Choroid plexus epithelial cell (primary cell): ENCODE results near the gene TMEM131.

ENCODE experiments used
- DNase-seq: peaks from one replicate; pipeline ENCODE4 v3.0.0-alpha.2; 2010; ENCODE audit warnings: low read depth
- H3K4me3 ChIP-seq: 2 replicates; pipeline ENCODE4 v1.5.1; 2011; ENCODE audit warnings: low read depth, mild to moderate bottlenecking, control low read depth, low read length, moderate library complexity
- TF ChIP-seq, protein P1 (sequence below): conservative IDR thresholded peaks from 2 replicates; pipeline ENCODE4 v1.5.1; 2011; ENCODE audit warnings: low read depth, mild to moderate bottlenecking, control low read depth, inconsistent platforms, low read length, moderate library complexity

The TMEM131 gene

DNA sequence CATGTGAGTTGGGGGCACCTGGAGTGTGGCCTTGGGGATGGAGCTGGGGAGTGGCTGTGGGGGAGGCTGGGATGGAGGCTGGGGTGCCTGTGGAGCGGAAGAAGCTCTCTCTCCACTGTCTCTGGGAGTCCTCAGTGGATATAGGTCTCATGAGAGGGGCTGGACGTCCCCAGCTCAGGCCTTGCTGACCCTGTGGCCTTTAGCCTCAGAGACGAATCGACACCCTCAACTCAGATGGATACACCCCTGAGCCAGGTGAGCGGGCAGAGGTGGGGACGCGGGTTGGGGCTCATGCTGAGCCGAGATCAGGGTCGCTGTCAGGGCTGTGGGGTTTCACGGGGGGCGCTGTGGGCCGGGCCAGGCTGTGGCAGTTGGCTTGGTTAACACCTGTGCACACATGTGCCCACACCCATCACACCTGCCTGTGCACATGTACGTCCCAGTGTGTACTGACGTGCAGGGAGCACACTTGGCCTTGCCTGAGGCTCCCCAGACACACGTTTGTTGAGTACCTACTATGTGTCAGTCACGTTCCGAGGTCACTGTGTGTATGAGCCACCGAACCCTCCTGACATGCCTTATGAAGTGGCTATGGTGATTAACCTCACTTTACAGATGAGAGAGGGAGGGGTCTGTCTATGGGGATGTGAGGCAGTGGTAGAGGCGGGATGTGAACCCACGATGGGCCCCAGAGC lies 262.3 kb downstream of the TMEM131 start:
- H3K4me3 ChIP-seq, result no peak overlapping the region
- DNase-seq, result no peak
- TF ChIP-seq, protein P1, sequence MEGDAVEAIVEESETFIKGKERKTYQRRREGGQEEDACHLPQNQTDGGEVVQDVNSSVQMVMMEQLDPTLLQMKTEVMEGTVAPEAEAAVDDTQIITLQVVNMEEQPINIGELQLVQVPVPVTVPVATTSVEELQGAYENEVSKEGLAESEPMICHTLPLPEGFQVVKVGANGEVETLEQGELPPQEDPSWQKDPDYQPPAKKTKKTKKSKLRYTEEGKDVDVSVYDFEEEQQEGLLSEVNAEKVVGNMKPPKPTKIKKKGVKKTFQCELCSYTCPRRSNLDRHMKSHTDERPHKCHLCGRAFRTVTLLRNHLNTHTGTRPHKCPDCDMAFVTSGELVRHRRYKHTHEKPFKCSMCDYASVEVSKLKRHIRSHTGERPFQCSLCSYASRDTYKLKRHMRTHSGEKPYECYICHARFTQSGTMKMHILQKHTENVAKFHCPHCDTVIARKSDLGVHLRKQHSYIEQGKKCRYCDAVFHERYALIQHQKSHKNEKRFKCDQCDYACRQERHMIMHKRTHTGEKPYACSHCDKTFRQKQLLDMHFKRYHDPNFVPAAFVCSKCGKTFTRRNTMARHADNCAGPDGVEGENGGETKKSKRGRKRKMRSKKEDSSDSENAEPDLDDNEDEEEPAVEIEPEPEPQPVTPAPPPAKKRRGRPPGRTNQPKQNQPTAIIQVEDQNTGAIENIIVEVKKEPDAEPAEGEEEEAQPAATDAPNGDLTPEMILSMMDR, result no peak

DNA sequence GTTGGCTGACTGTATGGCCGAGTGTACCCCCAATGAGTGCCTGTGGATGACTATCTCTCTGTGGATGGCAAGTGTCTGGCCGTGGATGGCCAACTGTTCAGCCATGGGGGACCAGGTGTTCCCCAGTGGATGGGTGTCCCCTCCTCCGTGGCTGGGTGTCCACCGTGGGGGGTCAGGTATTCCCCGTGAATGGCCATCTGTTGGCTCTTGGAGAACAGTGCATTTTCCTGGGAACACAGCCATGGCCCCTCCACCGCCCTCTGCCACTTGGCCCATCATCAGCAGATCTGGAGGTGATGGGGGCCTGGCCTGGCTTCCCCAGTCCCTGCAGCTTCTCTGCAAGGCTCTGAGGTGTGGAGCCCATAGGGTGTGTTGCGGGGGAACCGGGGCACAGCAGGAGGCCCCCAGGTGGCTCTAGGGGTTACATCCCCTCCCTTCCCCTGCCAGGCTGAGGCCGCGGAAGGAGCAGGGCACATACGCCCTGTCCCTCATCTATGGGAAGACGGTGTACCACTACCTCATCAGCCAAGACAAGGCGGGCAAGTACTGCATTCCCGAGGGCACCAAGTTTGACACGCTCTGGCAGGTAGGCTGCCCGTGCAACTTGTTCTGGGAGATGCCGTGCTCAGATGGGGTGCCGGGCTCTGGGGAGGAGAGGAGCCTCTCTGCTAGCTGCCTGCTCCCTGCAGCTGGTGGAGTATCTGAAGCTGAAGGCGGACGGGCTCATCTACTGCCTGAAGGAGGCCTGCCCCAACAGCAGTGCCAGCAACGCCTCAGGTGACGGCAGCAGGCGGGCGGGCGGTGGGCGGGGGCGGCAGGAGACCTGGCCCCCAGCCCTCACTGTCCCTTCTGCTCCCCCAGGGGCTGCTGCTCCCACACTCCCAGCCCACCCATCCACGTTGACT lies 263.1 kb downstream of the TMEM131 start:
- no peak for DNase-seq
- H3K4me3 ChIP-seq, result no peak overlapping the region
- TF ChIP-seq, protein P1, result no peak

DNA sequence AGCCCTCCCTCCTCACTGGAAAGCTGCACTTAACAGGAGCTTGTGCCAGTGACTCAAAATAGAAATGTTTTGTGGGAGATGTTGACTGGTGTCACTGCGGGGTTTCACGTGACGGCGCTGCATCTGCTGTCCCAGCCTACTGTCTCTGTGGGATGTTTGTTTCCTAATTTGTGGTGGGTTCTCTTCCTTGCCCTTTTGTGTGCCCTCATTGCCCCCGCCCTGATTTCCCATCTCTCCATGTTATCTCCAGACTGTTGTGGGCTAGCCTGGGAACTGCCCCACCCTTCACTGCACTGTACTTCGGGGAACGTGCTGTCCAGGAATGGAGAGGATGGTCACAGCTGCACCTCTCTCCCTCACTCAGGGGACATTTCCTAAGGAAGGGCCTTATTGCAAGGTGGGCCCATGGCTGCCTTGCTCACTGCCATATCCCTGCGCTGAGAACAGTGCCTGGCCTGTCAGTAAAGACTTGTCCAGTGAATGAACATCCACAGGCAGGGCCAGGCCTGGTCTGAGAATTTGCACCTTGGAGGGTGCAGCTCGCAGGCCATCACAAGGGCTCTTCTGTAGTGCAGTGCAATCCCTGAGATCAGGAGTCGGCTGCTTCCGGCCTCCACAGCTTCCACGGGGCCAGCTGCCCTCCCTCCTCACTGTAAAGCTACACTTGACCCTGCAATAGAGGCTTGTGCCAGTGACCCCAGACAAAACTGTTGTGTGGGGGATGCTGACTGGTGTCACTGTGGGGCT lies 264.3 kb downstream of the TMEM131 start:
- TF ChIP-seq, protein P1, result no peak
- no peak overlapping the region for H3K4me3 ChIP-seq
- DNase-seq, result no peak

DNA sequence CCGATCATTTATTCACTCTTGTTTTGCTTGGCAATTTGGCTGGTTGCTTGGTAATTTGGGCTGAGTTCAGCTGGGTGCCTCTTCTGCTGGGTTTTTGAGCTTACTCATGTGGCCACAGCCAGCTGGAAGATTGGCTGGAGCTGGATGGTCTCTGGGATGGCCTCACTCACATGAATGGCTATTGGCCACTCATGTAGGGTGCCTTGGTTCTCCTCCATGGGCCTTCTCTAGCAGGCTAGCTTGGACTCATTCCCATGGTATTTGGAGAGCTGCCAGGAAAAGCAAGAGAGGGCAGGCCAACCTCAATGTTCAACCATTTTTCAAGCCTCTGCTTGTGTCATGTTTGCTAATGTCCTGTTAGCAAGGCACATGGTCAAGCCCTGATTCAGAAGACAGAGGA lies 265.5 kb downstream of the TMEM131 start:
- no peak overlapping the region for H3K4me3 ChIP-seq
- TF ChIP-seq, protein P1, result no peak
- peak; percentile 58 for DNase-seq

DNA sequence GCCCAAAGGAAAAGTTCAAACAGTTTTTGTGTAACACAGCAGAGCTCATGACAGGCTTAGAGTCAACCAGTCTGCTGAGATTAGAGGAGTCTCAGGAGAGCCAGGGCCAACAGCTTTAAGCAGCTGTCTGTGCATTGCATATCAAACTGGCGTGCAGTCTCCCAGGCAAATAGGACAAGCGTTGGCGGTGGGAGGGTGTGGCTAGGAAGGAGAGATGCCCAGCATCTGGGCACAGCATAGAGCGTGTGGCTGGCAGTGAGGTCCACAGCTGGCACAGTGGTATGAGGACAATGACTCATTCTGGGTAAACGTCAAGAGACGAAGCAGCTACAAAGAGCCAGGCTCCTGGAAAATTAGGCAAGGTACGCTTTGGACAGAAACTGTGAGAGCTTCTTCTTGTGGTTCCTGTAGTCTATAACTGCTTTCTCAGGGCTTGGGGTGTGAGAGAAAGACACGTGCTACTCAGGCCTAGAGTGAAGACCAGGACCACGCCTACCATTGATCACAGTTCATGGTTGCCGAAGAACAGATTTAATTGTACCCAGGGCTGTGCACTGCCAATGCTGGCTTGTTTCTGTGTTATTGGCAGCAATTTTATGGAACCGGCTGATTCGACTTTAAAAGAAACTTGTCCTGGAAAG lies 267.5 kb downstream of the TMEM131 start:
- H3K4me3 ChIP-seq, result no peak overlapping the region
- TF ChIP-seq, protein P1, result no peak
- DNase-seq, result no peak

DNA sequence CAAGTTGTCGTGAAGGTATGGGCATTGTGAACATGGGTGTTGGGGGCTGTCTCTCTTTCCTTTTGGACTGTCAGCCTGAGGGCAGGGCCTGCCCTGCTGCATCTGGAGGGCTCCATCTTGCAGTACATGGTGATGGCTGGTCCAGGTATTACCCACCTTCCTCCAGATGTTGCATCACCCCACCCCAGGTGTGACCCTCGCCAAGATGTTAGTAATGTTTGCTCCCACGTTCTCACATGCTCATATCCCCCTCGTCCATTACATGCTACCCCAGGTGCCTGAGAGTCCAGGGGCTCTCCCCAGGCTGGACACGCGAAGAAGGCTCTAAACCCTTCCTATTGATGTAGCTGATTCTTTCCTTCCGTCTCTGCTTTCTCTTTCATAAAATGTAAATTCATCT lies 268.5 kb downstream of the TMEM131 start:
- TF ChIP-seq, protein P1, result no peak
- H3K4me3 ChIP-seq, result no peak overlapping the region
- DNase-seq, result no peak
